Keratinocyte (primary cell): ENCODE data around the gene INPP5B. TPM values are rescaled to one million over a fixed set of nuclear protein-coding genes. Genes with fewer than 3 reads are reported as not detected.

Experiments
- DNase-seq: peaks from one replicate; pipeline ENCODE4 v3.0.0-alpha.2; 2011; ENCODE audit warnings: low read depth, missing footprints, low spot score
- FAIRE-seq: peaks from 2 replicates; lab custom pipeline; 2011; peaks lifted over from hg19 to GRCh38; lab: Jason Lieb, UNC
- H2AFZ ChIP-seq: 2 replicates; pipeline ENCODE4 v1.6.0; 2012; ENCODE audit warnings: low read length, control low read depth, inconsistent platforms; ENCODE audit not compliant: control insufficient read depth
- H3K27ac ChIP-seq: 2 replicates; pipeline ENCODE4 v1.5.1; 2011; ENCODE audit warnings: low read length; ENCODE audit not compliant: control insufficient read depth, insufficient read depth
- H3K27me3 ChIP-seq: 3 replicates; pipeline ENCODE4 v1.6.0; 2011; ENCODE audit warnings: low read length; ENCODE audit not compliant: control insufficient read depth, insufficient read depth; ENCODE audit errors: extremely low read depth
- H3K36me3 ChIP-seq, 2 experiments: 2 replicates in 1 of 2; 3 replicates in 1 of 2; pipeline ENCODE4 v1.5.1; 2011; ENCODE audit warnings: low read length in 2 of 2, mild to moderate bottlenecking in 1 of 2; ENCODE audit not compliant: control insufficient read depth in 2 of 2, insufficient read depth in 2 of 2; ENCODE audit errors: extremely low read depth in 1 of 2
- H3K4me1 ChIP-seq: 3 replicates; pipeline ENCODE4 v1.5.1; 2011; ENCODE audit warnings: low read length; ENCODE audit not compliant: control insufficient read depth, insufficient read depth; ENCODE audit errors: extremely low read depth
- H3K4me2 ChIP-seq: 3 replicates; pipeline ENCODE4 v1.6.0; 2011; ENCODE audit warnings: low read depth, low read length; ENCODE audit not compliant: control insufficient read depth, insufficient read depth; ENCODE audit errors: extremely low read depth
- H3K4me3 ChIP-seq, 3 experiments: fragments of 200-600 bp in 1 of 3; sonication (generic) in 1 of 3; 2 replicates in 2 of 3; 3 replicates in 1 of 3; pipeline ENCODE4 v1.5.1; 2011 to 2016; ENCODE audit warnings: low read length in 3 of 3, mild to moderate bottlenecking in 3 of 3, control low read depth in 2 of 3, inconsistent platforms in 1 of 3, low read depth in 1 of 3, mixed read lengths in 1 of 3, mixed run types in 1 of 3, moderate library complexity in 1 of 3; ENCODE audit not compliant: control insufficient read depth in 2 of 3, insufficient read depth in 2 of 3; ENCODE audit errors: extremely low read depth in 1 of 3
- H3K79me2 ChIP-seq: 2 replicates; pipeline ENCODE4 v1.6.0; 2012; ENCODE audit warnings: low read length; ENCODE audit not compliant: control insufficient read depth, insufficient read depth
- H3K9ac ChIP-seq: 3 replicates; pipeline ENCODE4 v1.6.0; 2011; ENCODE audit warnings: low read length; ENCODE audit not compliant: control insufficient read depth, insufficient read depth; ENCODE audit errors: extremely low read depth
- H3K9me1 ChIP-seq: 3 replicates; pipeline ENCODE4 v1.6.0; 2011; ENCODE audit warnings: low read length; ENCODE audit not compliant: control insufficient read depth, insufficient read depth; ENCODE audit errors: extremely low read depth
- H3K9me3 ChIP-seq: 2 replicates; pipeline ENCODE4 v1.5.1; 2012; ENCODE audit warnings: low read depth, low read length; ENCODE audit not compliant: control insufficient read depth
- H4K20me1 ChIP-seq: 3 replicates; pipeline ENCODE4 v1.6.0; 2011; ENCODE audit warnings: low read length; ENCODE audit not compliant: control insufficient read depth, insufficient read depth; ENCODE audit errors: extremely low read depth
- CTCF ChIP-seq, 3 experiments: IDR thresholded peaks in 1 of 3; conservative IDR thresholded peaks in 1 of 3; optimal IDR thresholded peaks in 1 of 3; 2 replicates in 2 of 3; 3 replicates in 1 of 3; pipeline versions ENCODE3 to v1.5.1; 2011; ENCODE audit warnings: low read length in 3 of 3, mild to moderate bottlenecking in 3 of 3, moderate library complexity in 2 of 3, control low read depth in 1 of 3, inconsistent platforms in 1 of 3; ENCODE audit not compliant: insufficient read depth in 2 of 3; ENCODE audit errors: extremely low read depth in 1 of 3
- EZH2 ChIP-seq: IDR thresholded peaks from one replicate; pipeline ENCODE4 v1.6.1; 2012; ENCODE audit warnings: inconsistent platforms, mild to moderate bottlenecking, low read length, moderate library complexity
- dilution Hi-C: fragments of 300-500 bp; cut with MboI; formaldehyde crosslinking; loops from one replicate; pipeline ENCODE4 v1.7.0; 2020; ENCODE audit warnings: low sequenced_read_pairs; ENCODE audit not compliant: extremely low pct_ligation_motif_present
- polyA minus RNA-seq, 3 experiments: library from RNA; depleted of rRNA, polyadenylated mRNA; stranded (reverse); fragments of >200 nt; gene quantifications; 1 replicate in 1 of 3; 2 replicates in 1 of 3; 3 replicates in 1 of 3; pipeline ENCODE4 v1.2.3, GENCODE V29; 2011
- polyA plus RNA-seq, 5 experiments: library from polyadenylated mRNA; depleted of rRNA in 3 of 5; stranded (reverse) in 3 of 5; stranded (forward) in 1 of 5; unstranded in 1 of 5; fragments of >200 nt; gene quantifications; 1 replicate in 1 of 5; 2 replicates in 3 of 5; 3 replicates in 1 of 5; pipeline versions ENCODE4 v1.2.1 to v1.2.3, GENCODE V29; 2011 to 2012; ENCODE audit warnings: missing spikeins in 2 of 5, low read depth in 1 of 5, low replicate concordance in 1 of 5

The INPP5B gene
- polyA plus RNA-seq (3.4 to 6.4 TPM (median 6.0 TPM) in 3 replicates), polyA minus RNA-seq (3.5 to 5.9 TPM (median 5.2 TPM) in 3 replicates)
- 3.0 TPM for polyA plus RNA-seq (2011; ENCODE audit: low read depth)
- 2.3 and 3.9 TPM in 2 replicates for polyA plus RNA-seq (2011; cell fraction: cytosol; rRNA removed)
- polyA plus RNA-seq (2011; cell fraction: nucleus; rRNA removed) = 5.8 and 6.3 TPM in 2 replicates
- polyA plus RNA-seq (2012; ENCODE audit: low replicate concordance) = 3.0 and 4.1 TPM in 2 replicates
- 3.3 TPM for polyA minus RNA-seq (2011; cell fraction: cytosol; rRNA and poly(A)+ RNA removed)
- 3.0 and 6.7 TPM in 2 replicates for polyA minus RNA-seq (2011; cell fraction: nucleus; rRNA and poly(A)+ RNA removed)

- no peak within 1 kb of the TSS for H3K9ac ChIP-seq
- H3K4me3 ChIP-seq = no peak within 1 kb of the TSS
- no peaks in the 10 kb centered on the region for H3K27me3 ChIP-seq
- FAIRE-seq (no peak), DNase-seq (no peak)
- TF ChIP-seq EZH2 (no peak), CTCF (optimal IDR thresholded peaks at IDR 0.05 in 1 of 3, IDR thresholded peaks at IDR 0.05 in 1 of 3, conservative IDR thresholded peaks at IDR 0.05 in 1 of 3; ENCODE audit: extremely low read depth in 1 of 3, insufficient read depth in 2 of 3, low read length in 3 of 3) (no peak)
- dilution Hi-C loops = no loop called here
- no peaks in the 10 kb centered on the region for H3K9me1 ChIP-seq
- no peak within 1 kb of the TSS for H3K4me2 ChIP-seq
- H4K20me1 ChIP-seq = no peaks in the 10 kb centered on the region
- no peaks in the 10 kb centered on the region for H3K4me1 ChIP-seq
- no peak within 1 kb of the TSS for H2AFZ ChIP-seq
- no peaks in the 10 kb centered on the region for H3K9me3 ChIP-seq
- H3K79me2 ChIP-seq = no peaks in the 10 kb centered on the region
- no peaks in the 10 kb centered on the region for H3K36me3 ChIP-seq
- H3K27ac ChIP-seq = no peak within 1 kb of the TSS
Measured at GRCh38 chr1:37946703-37947360, at the start of gene INPP5B. TSS of gene INPP5B (minus strand) at chr1:37947053. CDS start at chr1:37946308, 745 bp downstream.

DNA sequence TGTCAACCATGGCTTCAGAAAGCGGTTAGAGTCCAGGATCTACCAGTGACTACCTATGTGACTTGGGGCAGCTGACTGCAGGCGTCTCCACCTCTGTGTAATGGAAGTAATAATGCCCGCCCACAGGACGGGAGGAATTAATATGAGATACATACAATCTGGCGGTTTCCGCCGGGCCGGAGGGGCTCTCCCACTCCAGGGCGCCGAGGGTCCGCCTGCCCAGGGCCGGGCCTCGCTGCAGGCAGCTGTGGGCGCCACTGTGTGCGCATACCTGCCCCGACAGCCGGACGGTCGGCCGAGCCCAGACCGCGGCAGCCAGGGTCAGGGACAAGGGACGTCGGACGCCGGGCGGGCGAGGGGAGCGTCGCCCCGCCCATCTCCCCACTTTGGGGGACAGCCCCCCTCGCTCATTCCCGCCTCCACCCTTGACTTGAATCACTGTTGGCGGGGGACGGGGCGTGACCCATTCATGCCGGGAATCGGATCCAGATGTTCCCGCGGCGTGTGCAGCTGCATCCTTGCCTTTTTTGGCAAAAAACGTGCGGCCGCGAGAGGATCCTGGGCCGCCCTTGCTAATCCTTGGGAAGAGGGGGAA, 49.0 kb upstream of the INPP5B start:
- Histone ChIP-seq H3K9me1 (no peaks in the 10 kb centered on the region), H3K36me3 (peaks cover 14 to 23% of the 10 kb centered on the region in 2 experiments), H3K9ac (peak overlapping the region; percentile 75), H3K27ac (peak overlapping the region; percentile 68), H3K4me3 (peak overlapping the region; percentile 15 to 55 (median 43)), H4K20me1 (no peaks in the 10 kb centered on the region), H3K27me3 (no peaks in the 10 kb centered on the region), H3K4me1 (peaks cover 34% of the 10 kb centered on the region), H3K4me2 (peak overlapping the region; percentile 67), H2AFZ (peak overlapping the region; percentile 57), H3K9me3 (no peaks in the 10 kb centered on the region), H3K79me2 (peaks cover 17% of the 10 kb centered on the region)
- peak; percentile 52 for FAIRE-seq
- DNase-seq = no peak
- dilution Hi-C loops = no loop called here
- TF ChIP-seq EZH2 (no peak), CTCF (optimal IDR thresholded peaks at IDR 0.05 in 1 of 3, IDR thresholded peaks at IDR 0.05 in 1 of 3, conservative IDR thresholded peaks at IDR 0.05 in 1 of 3; ENCODE audit: extremely low read depth in 1 of 3, insufficient read depth in 2 of 3, low read length in 3 of 3) (peak in 1 of 3 experiments; percentile 6)
